ENCODE results near the gene XPR1. TPM values are rescaled to one million over a fixed set of nuclear protein-coding genes. Genes with fewer than 3 reads are reported as not detected.
"Not testable (repeated sequence)": the region's sequence is repeated elsewhere in the genome, so short reads cannot be mapped to it uniquely, and the experiment has no call there.

The XPR1 gene
- polyA plus RNA-seq, 4 donors, result 31.1 to 42.1 (median 34.9) TPM

DNA sequence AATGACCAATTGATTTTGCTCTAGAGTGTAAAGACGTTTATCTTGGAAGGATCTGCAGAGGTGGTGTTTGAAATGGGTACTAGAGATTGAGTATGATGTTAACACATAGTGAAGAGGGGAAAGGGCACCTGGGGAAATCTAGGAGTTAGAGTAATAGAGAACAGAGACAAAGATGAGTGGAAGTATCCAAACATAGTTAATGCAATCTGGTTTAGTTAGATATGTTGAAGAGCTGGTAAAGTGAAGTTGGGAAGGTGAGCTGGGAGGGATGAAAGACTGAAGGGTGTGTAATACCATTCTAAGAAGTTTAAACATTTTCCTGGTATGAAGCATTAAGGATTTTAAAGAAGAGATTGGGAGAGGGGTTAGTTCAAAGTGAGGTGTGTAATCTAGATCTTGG lies 11.0 kb downstream of the XPR1 start:
- no peak for DNase-seq (ENCODE audit: low read depth in 4 of 4, low spot score in 2 of 4)

DNA sequence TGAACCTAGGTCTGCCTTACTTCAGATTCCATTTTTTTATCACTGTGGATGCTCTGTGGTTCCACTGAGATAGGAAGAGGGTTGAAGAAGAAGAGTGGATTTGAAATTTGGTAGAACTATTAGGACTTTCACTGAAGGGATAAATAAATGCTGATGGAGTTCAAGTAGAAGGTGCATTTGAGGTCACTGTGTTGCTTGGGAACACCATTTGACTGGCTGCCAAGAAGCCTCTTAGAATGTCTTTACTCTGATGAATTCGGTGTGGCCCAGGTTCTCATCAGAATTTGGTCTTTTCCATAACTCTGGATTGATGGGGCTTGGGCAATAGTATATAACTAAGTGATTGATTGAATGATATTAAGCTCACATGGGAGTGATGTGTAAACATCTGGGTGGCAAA lies 11.9 kb downstream of the XPR1 start:
- DNase-seq (ENCODE audit: low read depth in 4 of 4, low spot score in 2 of 4), result no peak

DNA sequence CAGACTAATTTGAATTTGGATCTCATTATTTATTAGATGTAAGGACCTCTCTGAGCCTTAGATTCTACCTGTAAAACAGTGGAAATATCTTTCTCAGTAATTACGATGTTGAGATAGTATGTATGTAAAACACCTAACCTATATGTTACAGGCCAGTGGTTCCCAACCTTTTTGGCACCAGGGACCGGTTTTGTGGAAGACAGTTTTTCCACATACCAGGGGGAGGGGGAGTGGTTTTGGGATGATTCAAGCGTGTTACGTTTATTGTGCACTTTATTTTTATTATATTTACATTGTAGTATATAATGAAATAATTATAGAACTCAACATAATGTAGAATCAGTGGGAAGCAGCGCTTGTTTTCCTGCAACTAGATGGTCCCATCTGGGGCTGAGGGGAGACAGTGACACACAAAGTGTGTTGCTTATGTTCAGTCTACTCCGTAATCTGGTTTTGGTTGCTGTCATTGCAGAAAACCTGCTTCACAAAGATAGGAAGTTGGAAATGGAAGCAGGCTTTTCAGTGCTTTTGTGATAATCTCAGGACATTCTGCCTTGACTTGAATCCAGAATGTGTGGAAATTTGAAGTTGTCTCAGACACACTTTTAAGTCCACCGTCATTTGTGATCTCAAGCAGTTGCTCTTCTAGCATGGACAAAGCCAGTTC lies 12.8 kb downstream of the XPR1 start:
- no peak for DNase-seq (ENCODE audit: low read depth in 4 of 4, low spot score in 2 of 4)

DNA sequence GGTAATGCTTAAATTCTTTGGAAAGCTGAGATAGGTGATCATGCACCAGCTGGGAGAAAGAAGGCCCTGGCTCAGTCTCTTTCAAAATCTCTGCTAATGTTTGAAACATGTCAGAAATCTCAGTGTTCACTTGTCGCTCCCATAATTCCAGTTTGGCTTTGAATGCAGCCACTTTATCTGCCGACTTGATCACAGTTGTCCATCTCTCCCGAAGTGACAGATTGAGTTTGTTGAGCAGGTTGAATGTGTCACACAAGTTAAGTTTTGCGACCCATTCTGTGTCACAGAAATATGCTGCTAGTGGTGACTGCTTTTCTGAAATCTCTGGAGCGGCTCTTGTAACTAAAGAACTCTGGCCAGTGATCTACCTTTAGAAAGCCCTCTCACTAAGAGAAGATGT lies 13.4 kb downstream of the XPR1 start:
- not testable (repeated sequence) for DNase-seq (ENCODE audit: low read depth in 4 of 4, low spot score in 2 of 4)

DNA sequence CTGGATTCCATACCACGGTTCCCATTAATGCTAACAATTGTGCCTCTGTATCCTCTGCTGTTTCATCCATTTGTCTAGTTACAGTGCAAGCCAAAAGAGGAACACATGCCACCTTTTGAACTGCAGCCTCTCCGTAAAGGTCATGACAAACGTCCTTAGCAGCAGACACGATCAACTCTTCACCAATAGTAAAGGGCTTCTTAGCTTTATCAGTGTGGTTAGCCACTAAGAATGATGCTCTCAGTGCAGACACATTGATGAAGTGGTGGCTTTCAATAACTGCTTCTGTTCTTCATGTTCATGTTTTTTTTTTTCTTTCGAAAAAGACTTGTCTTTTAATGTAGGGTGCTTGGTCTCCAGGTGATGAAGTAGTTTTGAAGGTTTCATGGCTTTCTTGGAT lies 14.3 kb downstream of the XPR1 start:
- DNase-seq (ENCODE audit: low read depth in 4 of 4, low spot score in 2 of 4), result no peak

DNA sequence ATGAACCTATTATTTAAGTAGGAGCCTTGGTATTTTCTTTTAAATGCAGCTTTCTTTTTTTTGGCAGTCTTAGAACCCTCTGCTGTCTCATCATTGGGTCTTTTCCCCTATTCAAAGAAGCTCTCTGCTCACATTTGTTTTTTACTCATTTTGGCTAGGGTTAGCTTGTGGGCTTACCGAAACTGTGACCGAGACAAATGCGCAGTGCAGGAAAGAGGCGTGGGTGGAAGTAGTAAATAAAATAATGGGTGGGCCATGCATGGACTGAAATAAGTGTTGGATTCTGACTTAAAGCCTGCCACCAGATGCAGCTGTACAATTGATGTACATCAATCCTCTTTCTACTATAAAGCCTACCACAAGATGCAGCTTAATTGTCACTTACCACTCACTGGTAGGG lies 14.7 kb downstream of the XPR1 start:
- no peak for DNase-seq (ENCODE audit: low read depth in 4 of 4, low spot score in 2 of 4)

DNA sequence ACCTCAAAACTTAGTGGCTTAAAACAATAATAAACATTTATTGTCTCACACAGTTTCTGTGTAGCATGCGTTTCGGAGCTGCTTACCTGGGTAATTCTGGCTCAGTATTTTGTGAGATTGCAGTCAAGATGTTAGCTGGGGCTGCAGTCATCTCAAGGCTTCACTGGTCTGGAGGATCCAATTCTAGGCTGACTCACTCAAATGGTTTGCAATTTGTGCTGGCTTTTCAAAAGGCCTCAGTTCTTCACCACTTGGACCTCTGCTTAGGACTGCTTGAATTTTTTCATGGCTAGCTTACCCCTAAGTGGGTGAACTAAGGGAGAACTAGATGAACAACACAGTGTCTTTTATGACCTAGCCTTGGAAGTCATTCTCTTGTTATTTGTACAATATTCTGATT lies 21.0 kb downstream of the XPR1 start:
- DNase-seq (ENCODE audit: low read depth in 4 of 4, low spot score in 2 of 4), result no peak

DNA sequence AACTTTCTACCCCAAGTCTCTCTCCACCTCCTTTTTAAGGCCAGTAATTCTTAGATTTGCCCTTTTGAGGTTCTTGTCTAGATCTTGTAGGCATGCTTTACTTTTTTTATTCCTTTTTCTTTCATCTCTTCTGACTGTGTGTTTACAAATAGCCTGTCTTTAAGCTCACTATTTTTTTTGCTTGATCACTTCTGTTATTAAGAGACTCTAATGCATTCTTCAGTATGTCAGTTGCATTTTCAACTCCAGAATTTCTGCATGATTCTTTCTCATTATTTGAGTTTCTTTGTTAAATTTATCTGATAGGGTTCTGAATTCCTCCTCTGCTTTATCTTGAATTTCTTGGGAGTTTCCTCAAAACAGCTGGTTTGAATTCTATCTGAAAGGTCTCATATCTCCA lies 30.9 kb downstream of the XPR1 start:
- DNase-seq (ENCODE audit: low read depth in 4 of 4, low spot score in 2 of 4), result no peak

DNA sequence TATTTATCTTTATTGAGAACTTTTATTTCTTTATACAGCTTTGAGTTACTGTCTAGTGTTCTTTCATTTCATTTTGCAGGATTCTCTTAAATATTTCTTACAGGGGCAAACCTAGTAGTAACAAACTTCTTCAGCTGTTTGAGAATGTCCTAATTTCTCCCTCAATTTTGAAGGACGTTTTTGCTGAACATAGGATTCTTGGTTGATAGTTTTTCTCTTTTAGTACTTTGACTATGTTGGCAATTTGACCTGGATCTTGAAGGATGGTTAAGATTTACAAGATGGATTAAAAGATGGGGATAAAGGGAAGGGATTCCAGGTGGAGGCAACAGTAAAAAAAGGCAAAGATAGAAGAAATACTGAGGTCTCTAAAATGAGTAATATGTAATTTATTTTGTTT lies 38.9 kb downstream of the XPR1 start:
- peak in 1 of 4 donors; percentile 7 for DNase-seq (ENCODE audit: low read depth in 4 of 4, low spot score in 2 of 4)

DNA sequence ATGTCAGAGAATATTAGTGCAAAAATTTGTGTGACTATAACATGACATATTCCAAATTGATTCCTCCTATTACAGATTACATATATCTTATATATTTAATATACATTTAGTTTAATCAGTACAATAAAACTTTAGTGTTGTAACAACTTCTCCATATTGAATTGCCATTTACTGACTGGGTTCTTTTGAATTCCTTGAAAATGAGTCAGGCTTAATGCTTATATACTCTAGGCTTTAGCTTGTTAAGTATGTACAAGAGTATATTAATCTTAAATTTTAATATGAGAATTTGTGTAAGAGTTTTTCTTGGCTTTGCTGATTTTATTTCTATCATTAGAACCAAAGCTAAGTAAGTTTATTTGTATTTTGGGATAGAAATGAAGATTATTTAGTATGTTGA lies 40.3 kb downstream of the XPR1 start:
- DNase-seq (ENCODE audit: low read depth in 4 of 4, low spot score in 2 of 4), result no peak

DNA sequence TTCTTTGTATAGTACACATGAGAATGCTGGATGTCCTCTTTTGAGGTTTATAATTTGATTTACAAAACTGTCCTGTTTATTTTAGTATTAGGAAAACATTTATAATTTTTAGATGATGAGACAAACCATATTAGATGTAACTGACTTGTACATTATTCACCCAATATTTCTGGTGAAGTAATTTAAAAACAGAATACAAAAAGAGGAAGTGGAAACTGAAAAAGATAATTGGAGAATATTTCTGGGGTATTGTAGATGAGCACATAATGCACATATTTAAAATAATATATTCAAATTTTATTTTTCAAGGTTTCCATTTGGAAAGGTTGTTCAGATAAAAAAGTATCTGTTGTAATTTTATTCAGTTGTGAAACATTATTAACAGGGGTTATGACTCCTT lies 40.7 kb downstream of the XPR1 start:
- DNase-seq (ENCODE audit: low read depth in 4 of 4, low spot score in 2 of 4), result no peak

DNA sequence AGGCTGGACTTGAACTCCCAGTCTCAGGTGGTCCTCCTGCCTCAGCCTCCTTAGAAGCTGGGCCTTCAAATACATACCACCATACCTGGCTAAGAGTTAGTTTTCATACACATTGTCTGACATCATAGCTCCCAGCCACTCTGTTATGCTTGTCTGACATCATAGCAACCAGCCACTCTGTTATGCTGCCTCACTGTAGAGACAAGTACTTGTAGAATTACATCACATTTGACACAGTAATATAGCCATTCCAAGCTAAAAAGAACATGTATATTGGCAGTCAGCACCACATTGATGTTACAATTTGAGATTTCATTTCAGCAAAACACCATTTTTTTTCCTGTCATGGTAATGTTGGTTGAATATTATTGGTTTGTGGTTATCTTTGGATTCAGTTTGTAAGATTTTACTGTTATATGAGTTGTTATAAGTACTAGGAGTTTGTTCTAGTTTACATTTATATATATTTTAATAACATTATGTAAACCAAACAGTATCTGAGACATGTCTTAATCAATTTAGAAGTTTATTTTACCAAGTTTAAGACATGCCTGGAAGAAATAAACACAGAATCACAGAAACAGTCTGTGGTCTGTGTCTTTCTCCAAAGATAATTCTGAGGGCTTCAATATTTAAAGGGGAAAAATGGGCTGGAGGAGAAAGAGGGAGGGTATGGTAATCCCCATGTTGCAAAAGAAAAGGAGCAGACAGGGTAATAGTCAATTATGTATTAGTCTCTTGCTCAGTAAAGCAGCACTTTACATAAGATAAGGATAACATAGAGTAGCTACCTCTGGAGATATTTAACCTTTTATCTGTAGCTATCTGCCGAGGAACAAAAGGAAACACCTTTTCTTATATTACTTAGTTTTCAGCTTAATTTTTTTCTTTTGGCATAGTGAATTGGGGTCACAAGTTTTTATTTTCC lies 43.0 kb downstream of the XPR1 start:
- DNase-seq (ENCODE audit: low read depth in 4 of 4, low spot score in 2 of 4), result no peak

DNA sequence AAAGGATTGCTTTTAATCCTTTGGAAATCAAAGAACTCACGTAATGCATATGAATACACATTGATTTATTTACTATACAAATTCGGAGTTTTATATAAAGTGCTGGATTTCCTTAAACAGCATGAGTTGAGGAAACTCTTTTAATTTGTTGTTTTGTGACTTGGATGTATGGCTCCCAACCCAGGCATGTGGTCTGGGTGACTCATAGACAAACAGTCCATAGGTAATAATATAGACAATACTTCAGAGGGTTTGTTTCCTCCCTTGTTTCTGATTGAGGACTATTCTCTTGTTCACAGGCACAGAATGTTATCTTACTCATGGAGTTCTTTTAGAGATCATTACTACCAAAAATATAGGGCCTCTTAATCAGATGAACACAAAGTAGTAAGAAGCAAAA lies 43.8 kb downstream of the XPR1 start:
- no peak for DNase-seq (ENCODE audit: low read depth in 4 of 4, low spot score in 2 of 4)

DNA sequence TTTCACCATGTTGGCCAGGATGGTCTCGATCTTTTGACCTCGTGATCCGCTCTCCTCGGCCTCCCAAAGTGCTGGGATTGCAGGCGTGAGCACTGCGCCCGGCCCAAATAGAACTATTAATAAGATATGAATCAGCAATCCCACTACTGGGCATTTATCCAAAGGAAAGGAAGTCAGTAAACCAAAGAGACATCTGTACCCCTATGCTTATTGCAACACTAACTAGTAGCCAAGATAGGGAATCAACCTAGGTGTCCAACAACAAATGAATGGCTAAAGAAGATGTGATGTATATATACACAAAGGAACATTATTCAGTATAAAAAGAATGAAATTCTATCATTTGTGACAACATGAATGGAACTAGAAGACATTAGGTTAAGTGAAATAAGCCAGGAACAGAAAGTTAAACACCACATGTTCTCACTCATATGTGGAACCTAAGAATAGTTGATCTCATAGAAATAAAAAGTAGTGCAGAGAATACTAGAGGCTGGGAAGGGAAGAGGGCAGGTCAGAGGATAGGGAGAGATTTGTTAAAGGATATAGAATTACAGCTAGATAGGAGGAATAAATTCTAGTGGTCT lies 48.8 kb downstream of the XPR1 start:
- DNase-seq (ENCODE audit: low read depth in 4 of 4, low spot score in 2 of 4), result no peak

DNA sequence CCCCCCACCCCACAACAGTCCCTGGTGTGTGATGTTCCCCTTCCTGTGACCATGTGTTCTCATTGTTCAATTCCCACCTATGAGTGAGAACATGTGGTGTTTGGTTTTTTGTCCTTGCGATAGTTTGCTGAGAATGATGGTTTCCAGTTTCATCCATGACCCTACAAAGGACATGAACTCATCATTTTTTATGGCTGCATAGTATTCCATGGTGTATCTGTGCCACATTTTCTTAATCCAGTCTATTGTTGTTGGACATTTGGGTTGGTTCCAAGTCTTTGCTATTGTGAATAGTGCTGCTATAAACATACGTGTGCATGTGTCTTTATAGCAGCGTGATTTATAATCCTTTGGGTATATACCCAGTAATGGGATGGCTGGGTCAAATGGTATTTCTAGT lies 51.3 kb downstream of the XPR1 start:
- not testable (repeated sequence) for DNase-seq (ENCODE audit: low read depth in 4 of 4, low spot score in 2 of 4)

DNA sequence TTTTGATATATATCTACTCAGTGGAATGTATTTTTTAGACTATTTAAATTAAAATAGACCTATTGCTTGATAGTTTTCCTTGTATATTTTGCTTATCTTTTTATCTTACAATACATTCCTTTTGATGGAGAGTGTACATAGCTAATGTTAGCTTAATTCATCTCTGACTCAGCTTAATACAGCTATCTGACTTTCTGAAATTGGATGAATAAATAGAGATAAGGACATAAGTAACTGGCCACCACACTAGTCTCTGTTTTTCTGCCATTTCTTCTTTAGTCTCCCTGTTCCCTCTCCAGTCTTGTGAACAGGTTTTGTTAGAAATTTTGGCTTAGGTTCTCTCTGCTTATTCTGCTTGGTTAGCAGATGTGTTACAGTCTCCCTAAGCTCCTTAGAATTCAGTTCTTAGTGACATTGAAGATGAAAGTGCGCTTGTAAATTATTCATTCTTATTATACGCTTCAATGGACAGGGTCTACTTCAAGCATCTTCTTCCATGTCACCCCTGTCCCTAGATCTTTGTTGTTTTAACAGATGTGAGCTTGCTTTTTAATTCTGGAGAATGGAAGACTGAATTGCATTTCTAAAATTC lies 59.6 kb downstream of the XPR1 start:
- no peak for DNase-seq (ENCODE audit: low read depth in 4 of 4, low spot score in 2 of 4)

DNA sequence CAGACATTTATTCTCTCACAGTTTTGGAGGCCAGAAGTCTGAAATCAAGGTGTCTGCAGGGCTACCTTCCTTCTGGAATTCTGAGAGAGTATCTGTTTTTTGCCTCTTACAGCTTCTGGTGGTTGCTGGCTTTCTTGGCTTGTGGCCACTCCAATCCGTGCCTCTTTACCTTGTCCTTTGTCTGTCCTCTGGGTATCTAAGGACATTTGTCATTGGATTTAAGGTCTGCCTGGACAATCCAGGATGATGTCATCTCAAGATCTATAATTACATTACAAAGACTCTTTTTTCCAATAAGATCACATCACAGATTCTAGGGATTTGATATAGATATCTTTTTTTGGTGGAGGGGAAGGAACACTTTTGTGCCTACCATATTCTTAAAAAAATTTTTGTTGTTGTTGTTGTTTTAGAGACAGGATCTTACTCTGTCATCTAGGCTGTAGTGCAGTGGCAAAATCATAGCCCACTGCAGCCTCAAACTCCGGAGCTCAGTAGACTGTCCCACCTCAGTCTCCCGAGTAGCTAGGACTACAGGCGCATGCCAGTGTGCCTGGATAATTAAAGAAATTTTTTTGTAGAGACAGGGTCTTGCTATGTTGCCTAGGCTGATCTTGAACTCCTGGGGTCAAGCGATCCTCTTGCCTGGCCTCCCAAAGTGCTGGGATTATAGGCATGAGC lies 61.9 kb downstream of the XPR1 start:
- no peak for DNase-seq (ENCODE audit: low read depth in 4 of 4, low spot score in 2 of 4)

DNA sequence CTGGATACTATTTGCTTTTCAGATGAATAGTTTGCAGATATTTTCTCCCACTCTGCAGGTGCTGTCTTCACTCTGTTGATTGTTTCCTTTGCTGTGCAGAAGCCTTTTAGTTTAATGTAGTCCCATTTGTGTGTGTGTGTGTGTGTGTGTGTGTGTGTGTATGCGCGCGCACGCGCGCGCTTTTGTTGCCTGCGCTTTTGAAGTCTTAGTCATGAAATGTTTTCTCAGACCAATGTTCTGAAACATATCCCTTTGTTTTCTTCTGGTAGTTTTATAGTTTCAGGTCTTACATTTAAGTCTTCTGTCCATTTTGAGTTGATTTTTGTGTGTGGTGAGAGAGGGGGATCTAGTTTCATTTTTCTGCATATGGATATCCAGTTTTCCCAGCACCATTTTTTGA lies 63.5 kb downstream of the XPR1 start:
- no peak for DNase-seq (ENCODE audit: low read depth in 4 of 4, low spot score in 2 of 4)

DNA sequence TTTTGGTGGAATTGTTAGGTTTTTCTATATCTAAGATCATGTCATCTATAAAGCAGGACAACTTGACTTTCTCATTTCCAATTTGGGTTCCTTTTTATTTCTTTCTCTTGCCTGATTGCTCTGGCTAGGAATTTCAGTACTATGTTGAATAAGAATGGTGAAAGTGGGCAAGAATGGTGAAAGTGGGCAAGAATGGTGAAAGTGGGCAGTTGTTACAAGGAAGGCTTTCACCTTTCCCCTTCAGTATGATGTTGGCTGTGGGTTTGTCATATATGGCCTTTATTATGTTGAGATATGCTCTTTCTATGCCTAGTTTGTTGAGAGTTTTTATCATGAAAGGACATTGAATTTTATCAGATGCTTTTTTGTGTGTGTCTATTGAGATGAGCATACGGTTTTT lies 64.5 kb downstream of the XPR1 start:
- no peak for DNase-seq (ENCODE audit: low read depth in 4 of 4, low spot score in 2 of 4)

DNA sequence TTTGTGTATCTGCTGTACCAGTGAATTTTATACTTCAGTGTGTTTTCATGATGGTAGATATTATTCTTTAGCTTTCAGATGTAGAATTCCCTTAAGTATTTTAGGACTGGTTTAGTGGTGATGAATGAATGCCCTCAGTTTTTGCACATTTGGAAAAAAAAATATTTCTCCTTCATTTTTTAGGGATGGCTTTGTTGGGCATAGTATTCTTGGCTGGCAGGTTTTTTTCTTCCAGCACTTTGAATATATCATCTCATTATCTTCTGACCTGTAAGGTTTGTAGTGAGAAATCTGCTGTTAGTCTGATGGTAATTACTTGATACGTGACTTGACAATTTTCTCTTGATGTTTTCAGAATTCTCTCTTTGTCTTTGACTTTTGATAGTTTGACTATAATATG lies 66.8 kb downstream of the XPR1 start:
- no peak for DNase-seq (ENCODE audit: low read depth in 4 of 4, low spot score in 2 of 4)

DNA sequence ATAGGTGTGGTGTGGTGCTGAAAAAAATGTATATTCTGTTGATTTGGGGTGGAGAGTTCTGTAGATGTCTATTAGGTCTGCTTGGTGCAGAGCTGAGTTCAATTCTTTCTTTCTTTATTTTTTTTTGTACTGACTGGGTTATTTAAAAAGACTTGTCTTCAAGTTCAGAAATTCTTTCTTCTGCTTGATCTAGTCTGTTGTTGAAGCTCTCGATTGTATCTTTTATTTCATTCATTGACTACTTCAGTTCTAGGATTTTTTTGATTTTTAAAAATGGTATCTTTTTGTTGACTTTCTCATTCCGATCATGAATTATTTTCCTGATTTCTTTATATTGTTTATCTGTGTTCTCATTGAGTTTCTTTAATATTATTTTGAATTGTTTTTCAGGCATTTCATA lies 70.6 kb downstream of the XPR1 start:
- DNase-seq (ENCODE audit: low read depth in 4 of 4, low spot score in 2 of 4), result not testable (repeated sequence)

Measured in left renal cortex interstitium (tissue), 4 donors.